GM21619 (cell line): ENCODE data around the gene EP300.
A peak's percentile ranks its signal among the peaks of the same experiment; 100 is the strongest.
"Not testable (repeated sequence)": the region's sequence is repeated elsewhere in the genome, so short reads cannot be mapped to it uniquely, and the experiment has no call there.

Source experiments
- ATAC-seq: cut with Tn5 transposase; IDR thresholded peaks from one replicate; pipeline ENCODE4 v1.9.1; 2021; ENCODE audit not compliant: unreplicated experiment

The EP300 gene

GRCh38 chr22:41078931-41079330 is 13.5 kb upstream of the EP300 start:
- ATAC-seq: no peak

GRCh38 chr22:41085842-41086241 is 6.5 kb upstream of the EP300 start:
- no peak for ATAC-seq

GRCh38 chr22:41091132-41092022 is 1.0 kb upstream of the EP300 start:
- ATAC-seq: peak; percentile 53

- ATAC-seq: no peak
These were observed 537 bp downstream of the EP300 start for GRCh38 chr22:41092847-41093411.

- ATAC-seq: no peak
These were observed 1.7 kb downstream of the EP300 start for GRCh38 chr22:41094041-41094593.

GRCh38 chr22:41096391-41096790 is 4.0 kb downstream of the EP300 start:
- ATAC-seq: no peak

GRCh38 chr22:41096841-41097240 is 4.4 kb downstream of the EP300 start:
- ATAC-seq: no peak

GRCh38 chr22:41099036-41099435 is 6.6 kb downstream of the EP300 start:
- ATAC-seq: no peak

GRCh38 chr22:41106122-41106968 is 14.0 kb downstream of the EP300 start:
- ATAC-seq: no peak

- ATAC-seq: not testable (repeated sequence)
These were observed 14.6 kb downstream of the EP300 start for GRCh38 chr22:41106969-41107325.

GRCh38 chr22:41110968-41111367 is 18.6 kb downstream of the EP300 start:
- ATAC-seq: no peak

- ATAC-seq: no peak
These were observed 23.9 kb downstream of the EP300 start for GRCh38 chr22:41116342-41116741.

- ATAC-seq: no peak
These were observed 25.0 kb downstream of the EP300 start for GRCh38 chr22:41117127-41117965.

GRCh38 chr22:41123151-41123550 is 30.8 kb downstream of the EP300 start:
- ATAC-seq: no peak

GRCh38 chr22:41124086-41124485 is 31.7 kb downstream of the EP300 start:
- ATAC-seq: no peak

- ATAC-seq: no peak
These were observed 35.1 kb downstream of the EP300 start for GRCh38 chr22:41127451-41127850.

GRCh38 chr22:41128606-41129005 is 36.2 kb downstream of the EP300 start:
- ATAC-seq: no peak

GRCh38 chr22:41132550-41132949 is 40.2 kb downstream of the EP300 start:
- ATAC-seq: no peak

GRCh38 chr22:41140365-41140957 is 48.1 kb downstream of the EP300 start:
- ATAC-seq: no peak

GRCh38 chr22:41145921-41146320 is 53.5 kb downstream of the EP300 start:
- ATAC-seq: not testable (repeated sequence)
